H1 (cell line): ENCODE data around the gene P2RX6. TPM values are rescaled to one million over a fixed set of nuclear protein-coding genes. Genes with fewer than 3 reads are reported as not detected.

Experiments used
- CTCF ChIA-PET: fragments of 300-600 bp; sonication (Branson Sonifier 250); formaldehyde crosslinking; loops from one replicate; lab custom pipeline; 2021; ENCODE audit not compliant: partially characterized antibody; lab: Charles Lee
- POLR2A ChIA-PET: fragments of 300-600 bp; sonication (Branson Sonifier 250); formaldehyde crosslinking; loops from one replicate; lab custom pipeline; 2021; ENCODE audit warnings: inconsistent platforms; ENCODE audit not compliant: partially characterized antibody; lab: Charles Lee
- DNase-seq, 2 experiments: peaks; one replicate each; pipeline versions ENCODE4 v3.0.0 to v3.0.0-alpha.2; 2010 to 2022; ENCODE audit warnings: low spot score in 2 of 2, low read depth in 1 of 2, mixed read lengths in 1 of 2
- FAIRE-seq: peaks from 2 replicates; lab custom pipeline; 2011; peaks lifted over from hg19 to GRCh38; lab: Jason Lieb, UNC
- H2AFZ ChIP-seq: 2 replicates; pipeline ENCODE4 v1.8.1; 2012; ENCODE audit warnings: low read length, inconsistent platforms
- H2AK5ac ChIP-seq: 2 replicates; pipeline ENCODE4 v1.6.1; 2013; ENCODE audit warnings: low read depth, low read length
- H2BK120ac ChIP-seq: replicated peaks from 2 replicates; pipeline ENCODE3; 2013; ENCODE audit warnings: low read depth, low read length, inconsistent platforms
- H2BK12ac ChIP-seq: 2 replicates; pipeline ENCODE4 v1.6.1; 2013; ENCODE audit warnings: low read depth, low read length
- H2BK15ac ChIP-seq: 2 replicates; pipeline ENCODE4 v1.6.1; 2013; ENCODE audit warnings: low read length
- H2BK20ac ChIP-seq: 2 replicates; pipeline ENCODE4 v1.6.1; 2013; ENCODE audit warnings: low read length
- H2BK5ac ChIP-seq: 2 replicates; pipeline ENCODE4 v1.6.1; 2013; ENCODE audit warnings: low read depth, low read length
- H3K14ac ChIP-seq: 2 replicates; pipeline ENCODE4 v1.6.1; 2013; ENCODE audit warnings: inconsistent platforms; ENCODE audit not compliant: insufficient read length
- H3K18ac ChIP-seq: 2 replicates; pipeline ENCODE4 v1.6.1; 2013; ENCODE audit warnings: low read length; ENCODE audit errors: extremely low read depth
- H3K23ac ChIP-seq: 2 replicates; pipeline ENCODE4 v1.6.1; 2013; ENCODE audit warnings: inconsistent platforms; ENCODE audit not compliant: insufficient read length
- H3K23me2 ChIP-seq: 2 replicates; pipeline ENCODE4 v1.6.1; 2013; ENCODE audit warnings: low read depth, low read length
- H3K27ac ChIP-seq: 2 replicates; pipeline ENCODE4 v1.6.1; 2011; ENCODE audit warnings: low read depth, low read length, inconsistent platforms
- H3K27me3 ChIP-seq, 4 experiments: replicated peaks in 1 of 4; 1 replicate in 1 of 4; 2 replicates in 3 of 4; pipeline versions ENCODE4 v1.6.1 to v1.8.1; 2011 to 2013; ENCODE audit warnings: low read length in 3 of 4, mild to moderate bottlenecking in 3 of 4, inconsistent platforms in 2 of 4, mixed read lengths in 2 of 4, moderate library complexity in 1 of 4; ENCODE audit not compliant: control insufficient read depth in 3 of 4, insufficient read depth in 3 of 4; ENCODE audit errors: extremely low read depth in 1 of 4
- H3K36me3 ChIP-seq, 4 experiments: 2 replicates each; pipeline versions ENCODE4 v1.6.1 to v1.8.1; 2011 to 2013; ENCODE audit warnings: mild to moderate bottlenecking in 4 of 4, low read length in 3 of 4, moderate library complexity in 2 of 4, control low read depth in 1 of 4, inconsistent platforms in 1 of 4; ENCODE audit not compliant: insufficient read depth in 4 of 4, control insufficient read depth in 2 of 4
- H3K4ac ChIP-seq: replicated peaks from 2 replicates; pipeline ENCODE3; 2013; ENCODE audit warnings: low read length, low read depth, mixed read lengths, inconsistent platforms; ENCODE audit not compliant: insufficient read length
- H3K4me1 ChIP-seq, 4 experiments: replicated peaks in 1 of 4; 1 replicate in 1 of 4; 2 replicates in 3 of 4; pipeline versions ENCODE4 v1.6.1 to v1.8.1; 2011 to 2013; ENCODE audit warnings: low read length in 3 of 4, inconsistent platforms in 2 of 4, mixed read lengths in 1 of 4; ENCODE audit not compliant: insufficient read depth in 4 of 4, control insufficient read depth in 3 of 4
- H3K4me2 ChIP-seq, 2 experiments: 2 replicates each; pipeline versions ENCODE4 v1.6.1 to v1.8.1; 2011 to 2013; ENCODE audit warnings: low read depth in 2 of 2, low read length in 2 of 2, control low read depth in 1 of 2, inconsistent platforms in 1 of 2, mild to moderate bottlenecking in 1 of 2; ENCODE audit not compliant: insufficient read depth in 1 of 2
- H3K4me3 ChIP-seq, 4 experiments: fragments of 200-600, 300-600 bp in 1 of 4; sonication (generic), shearing (Covaris generic), sonication (Bioruptor Twin) in 1 of 4; 2 replicates each; pipeline versions ENCODE4 v1.5.1 to v1.8.1; 2011 to 2016; ENCODE audit warnings: low read length in 4 of 4, low read depth in 3 of 4, control low read depth in 2 of 4, inconsistent platforms in 2 of 4, mild to moderate bottlenecking in 2 of 4, mixed read lengths in 1 of 4, moderate library complexity in 1 of 4; ENCODE audit not compliant: insufficient read depth in 2 of 4; ENCODE audit errors: extremely low read depth in 1 of 4
- H3K56ac ChIP-seq: replicated peaks from 2 replicates; pipeline ENCODE3; 2013; ENCODE audit warnings: low read depth, mild to moderate bottlenecking, mixed read lengths, low read length, inconsistent platforms; ENCODE audit not compliant: insufficient read length
- H3K79me1 ChIP-seq: 2 replicates; pipeline ENCODE4 v1.6.1; 2013; ENCODE audit warnings: low read depth, low read length, control low read depth
- H3K79me2 ChIP-seq, 2 experiments: 2 replicates each; pipeline versions ENCODE4 v1.6.1 to v1.8.1; 2012 to 2013; ENCODE audit warnings: low read length in 2 of 2, mild to moderate bottlenecking in 2 of 2, inconsistent platforms in 1 of 2; ENCODE audit not compliant: insufficient read depth in 2 of 2, control insufficient read depth in 1 of 2
- H3K9ac ChIP-seq, 4 experiments: replicated peaks in 1 of 4; 1 replicate in 1 of 4; 2 replicates in 3 of 4; pipeline versions ENCODE4 v1.6.1 to v1.8.1; 2011 to 2013; ENCODE audit warnings: low read depth in 3 of 4, low read length in 3 of 4, control low read depth in 2 of 4, mild to moderate bottlenecking in 2 of 4, moderate library complexity in 2 of 4, inconsistent platforms in 1 of 4; ENCODE audit errors: extremely low read depth in 1 of 4
- H3K9me3 ChIP-seq, 2 experiments: 2 replicates each; pipeline versions ENCODE4 v1.6.1 to v1.8.1; 2012 to 2013; ENCODE audit warnings: mild to moderate bottlenecking in 2 of 2, moderate library complexity in 2 of 2, control low read depth in 1 of 2, inconsistent platforms in 1 of 2, low read depth in 1 of 2, low read length in 1 of 2, mixed read lengths in 1 of 2; ENCODE audit not compliant: insufficient read depth in 2 of 2
- H4K20me1 ChIP-seq, 2 experiments: replicated peaks in 1 of 2; 2 replicates each; pipeline versions ENCODE3 to v1.8.1; 2011 to 2013; ENCODE audit warnings: inconsistent platforms in 2 of 2, low read length in 2 of 2, mild to moderate bottlenecking in 1 of 2; ENCODE audit not compliant: insufficient read depth in 2 of 2, control insufficient read depth in 1 of 2
- H4K5ac ChIP-seq: 2 replicates; pipeline ENCODE4 v1.6.1; 2013; ENCODE audit warnings: low read length, low read depth, mixed read lengths, inconsistent platforms; ENCODE audit not compliant: insufficient read length
- H4K8ac ChIP-seq: 2 replicates; pipeline ENCODE4 v1.8.0; 2013; ENCODE audit warnings: mild to moderate bottlenecking, moderate library complexity, low read length, inconsistent platforms; ENCODE audit not compliant: insufficient read depth; ENCODE audit errors: extremely low read depth
- H4K91ac ChIP-seq: replicated peaks from 2 replicates; pipeline ENCODE3; 2013; ENCODE audit warnings: low read length, mixed read lengths, inconsistent platforms; ENCODE audit not compliant: insufficient read length
- CBX5 ChIP-seq: fragments of 300-800, 300-1000 bp; sonication (generic); IDR thresholded peaks from 2 replicates; pipeline ENCODE4 v1.7.1; 2016; ENCODE audit warnings: antibody characterized with exemption, low read length, low read depth
- CEBPB ChIP-seq: IDR thresholded peaks from 2 replicates; pipeline ENCODE4 v1.6.1; 2012; ENCODE audit warnings: low read depth, low read length
- CHD2 ChIP-seq: IDR thresholded peaks from 2 replicates; pipeline ENCODE4 v1.6.1; 2012; ENCODE audit warnings: low read length, improper control_type of control experiment
- CTBP2 ChIP-seq: IDR thresholded peaks from 2 replicates; pipeline ENCODE4 v1.7.0; 2011; ENCODE audit warnings: borderline replicate concordance, mild to moderate bottlenecking, moderate library complexity, mixed read lengths, low read length; ENCODE audit not compliant: insufficient read depth, insufficient read length
- EZH2 ChIP-seq: fragments of 200-600 bp; sonication (generic); IDR thresholded peaks from 2 replicates; pipeline ENCODE4 v1.7.1; 2012; ENCODE audit warnings: low read depth, mild to moderate bottlenecking, moderate library complexity, low read length, inconsistent platforms; ENCODE audit not compliant: severe bottlenecking
- HDAC2 ChIP-seq, 2 experiments: fragments of 300-600 bp in 1 of 2; sonication (generic) in 1 of 2; IDR thresholded peaks; 2 replicates each; pipeline ENCODE4 v1.6.1; 2011 to 2012; ENCODE audit warnings: low read depth in 2 of 2, low read length in 2 of 2, mild to moderate bottlenecking in 2 of 2, moderate library complexity in 2 of 2, borderline replicate concordance in 1 of 2, inconsistent platforms in 1 of 2
- JUND ChIP-seq: IDR thresholded peaks from 2 replicates; pipeline ENCODE4 v1.6.1; 2011; ENCODE audit warnings: mild to moderate bottlenecking, improper control_type of control experiment, low read length
- NANOG ChIP-seq: IDR thresholded peaks from 2 replicates; pipeline ENCODE4 v1.6.1; 2011; ENCODE audit warnings: low read length, low read depth, mild to moderate bottlenecking, inconsistent platforms; ENCODE audit not compliant: insufficient read depth, poor library complexity, severe bottlenecking
- SP1 ChIP-seq: IDR thresholded peaks from 2 replicates; pipeline ENCODE4 v1.6.1; 2011; ENCODE audit warnings: low read depth, low read length
- SP2 ChIP-seq: IDR thresholded peaks from 2 replicates; pipeline ENCODE4 v1.6.1; 2012; ENCODE audit warnings: mild to moderate bottlenecking, low read length, inconsistent platforms
- YY1 ChIP-seq: IDR thresholded peaks from 2 replicates; pipeline ENCODE4 v1.6.1; 2011; ENCODE audit warnings: low read depth, mild to moderate bottlenecking, low read length
- ZNF274 ChIP-seq: IDR thresholded peaks from 2 replicates; pipeline ENCODE4 v1.7.0; 2012; ENCODE audit warnings: low read length, borderline replicate concordance; ENCODE audit errors: extremely low read depth
- WGBS, 2 experiments: shearing (Covaris generic) in 1 of 2; methylation state at CpG; one replicate each; pipeline versions ENCODE4 v1.1.6 to v1.1.7; 2013 to 2015; ENCODE audit warnings: low lambda C conversion rate in 2 of 2, mixed read lengths in 2 of 2, inconsistent platforms in 1 of 2, low coverage in 1 of 2, missing lambda C conversion rate in 1 of 2; ENCODE audit not compliant: insufficient replicate concordance in 2 of 2, insufficient coverage in 1 of 2, insufficient read length in 1 of 2; ENCODE audit errors: extremely low coverage in 1 of 2, missing lambda C conversion rate in 1 of 2; 5-methylcytosine and 5-hydroxymethylcytosine counted together
- polyA plus RNA-seq, 7 experiments: library from polyadenylated mRNA; depleted of rRNA in 3 of 7; stranded (reverse) in 5 of 7; unstranded in 2 of 7; fragments of >200 nt in 5 of 7; fragments of 200-250 nt in 2 of 7; gene quantifications; 1 replicate in 5 of 7; 2 replicates in 1 of 7; 4 replicates in 1 of 7; pipeline versions ENCODE4 v1.2.1 to v1.2.3, GENCODE V29; 2011 to 2013; ENCODE audit warnings: missing spikeins in 2 of 7, mixed read lengths in 2 of 7
- total RNA-seq: library from RNA; stranded (reverse); fragmentation: NEBNext Ultra II Directional; extraction: Animal tissue kit (Norgen Biotek cat#: 25700); gene quantifications from 2 replicates; pipeline ENCODE4 v1.2.1, GENCODE V29; 2021
- TF ChIP-seq, protein P1 (sequence below): IDR thresholded peaks from 2 replicates; pipeline ENCODE4 v1.6.1; 2011; ENCODE audit warnings: low read depth, mild to moderate bottlenecking, low read length; ENCODE audit not compliant: insufficient read depth

The P2RX6 gene
- total and polyA plus RNA-seq, 2 of the 8 experiments (the other 6 are each of a cell fraction or from before 2014, with no cell fraction given): 0.09 TPM; not detected in 1

DNA sequence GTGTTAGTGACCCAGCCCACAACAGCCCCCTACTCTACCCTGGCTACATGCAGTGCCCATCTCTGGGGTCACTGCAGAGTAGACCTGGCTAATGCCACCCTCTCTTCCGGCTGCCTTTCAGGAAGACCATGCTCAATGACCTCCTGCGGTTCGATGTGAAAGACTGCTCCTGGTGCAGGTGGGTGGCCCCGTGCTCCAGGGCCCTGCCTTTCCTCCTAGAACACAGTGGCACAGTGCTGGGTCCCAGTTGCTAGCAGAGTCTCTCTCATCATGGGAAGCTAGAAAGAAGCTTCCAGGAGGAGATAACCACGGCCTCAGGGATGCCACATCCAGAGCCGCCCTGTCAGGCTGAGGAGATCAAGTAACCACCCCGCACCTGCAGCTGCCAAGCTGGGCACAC lies 29.2 kb upstream of the P2RX6 start:
- peaks cover 7% of the 10 kb centered on the region for H3K23me2 ChIP-seq
- H3K9ac ChIP-seq: no peak overlapping the region
- H2BK12ac ChIP-seq: no peak overlapping the region
- H2BK5ac ChIP-seq: no peak overlapping the region
- DNase-seq (no peak), FAIRE-seq (no peak)
- H3K56ac ChIP-seq: no peak overlapping the region
- no peak overlapping the region for H3K27ac ChIP-seq
- H4K20me1 ChIP-seq: peaks cover 0 to 5% of the 10 kb centered on the region in 2 experiments
- no peak overlapping the region for H4K8ac ChIP-seq
- no peaks in the 10 kb centered on the region for H3K9me3 ChIP-seq
- no peaks in the 10 kb centered on the region; a peak in 1 of 8 replicates for H3K36me3 ChIP-seq
- no peak overlapping the region for H2AK5ac ChIP-seq
- no peak overlapping the region for H4K5ac ChIP-seq
- no peak overlapping the region for H2BK15ac ChIP-seq
- H3K4me2 ChIP-seq: no peak overlapping the region
- no peak overlapping the region for H3K4ac ChIP-seq
- H3K79me1 ChIP-seq: no peaks in the 10 kb centered on the region
- no peak overlapping the region for H3K18ac ChIP-seq
- WGBS, 2 experiments: 83% methylated on average over 7 of the region's 7 CpGs; no CpG with 5 or more reads in 1 of the 2 experiments
- no peak overlapping the region for H2BK120ac ChIP-seq
- POLR2A ChIA-PET: no interaction called here
- H2BK20ac ChIP-seq: no peak overlapping the region
- H4K91ac ChIP-seq: no peak overlapping the region
- peaks cover 0 to 13% (median 3%) of the 10 kb centered on the region in 4 experiments; a peak in 4 of 7 replicates for H3K4me1 ChIP-seq
- H3K4me3 ChIP-seq: no peak overlapping the region
- H2AFZ ChIP-seq: no peak overlapping the region
- H3K27me3 ChIP-seq: peaks cover 0 to 2% (median 1%) of the 10 kb centered on the region in 4 experiments; a peak in 5 of 7 replicates
- CTCF ChIA-PET: interaction anchor here (0.7 to 1.4 kb wide), 2 partner anchors 15 kb away, joined by 3 read pairs; no protein-coding TSS in a partner anchor
- H3K79me2 ChIP-seq: no peaks in the 10 kb centered on the region
- H3K14ac ChIP-seq: no peak overlapping the region
- H3K23ac ChIP-seq: no peak overlapping the region
- TF ChIP-seq ZNF274 (no peak), NANOG (no peak), JUND (no peak), CEBPB (no peak), CTBP2 (no peak), SP1 (no peak), EZH2 (no peak), HDAC2 (IDR thresholded peaks at IDR 0.05; ENCODE audit: borderline replicate concordance in 1 of 2, low read depth in 2 of 2, low read length in 2 of 2) (no peak), YY1 (no peak), CBX5 (no peak), SP2 (no peak), CHD2 (no peak)
- TF ChIP-seq, protein P1, sequence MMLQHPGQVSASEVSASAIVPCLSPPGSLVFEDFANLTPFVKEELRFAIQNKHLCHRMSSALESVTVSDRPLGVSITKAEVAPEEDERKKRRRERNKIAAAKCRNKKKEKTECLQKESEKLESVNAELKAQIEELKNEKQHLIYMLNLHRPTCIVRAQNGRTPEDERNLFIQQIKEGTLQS: no peak
